ENCODE measurements around the gene ZXDC.

ZXDC gene

GRCh38 chr3:126450219-126450618, 25.5 kb downstream of the ZXDC start:
- DNase-seq = no peak

GRCh38 chr3:126449621-126450051, 26.1 kb downstream of the ZXDC start:
- no peak for DNase-seq

- no peak for DNase-seq
Observed at GRCh38 chr3:126448893-126449180, 26.9 kb downstream of the ZXDC start.

GRCh38 chr3:126448136-126448892, 27.4 kb downstream of the ZXDC start:
- DNase-seq = no peak

- DNase-seq = no peak
Observed at GRCh38 chr3:126447456-126448106, 28.1 kb downstream of the ZXDC start.

GRCh38 chr3:126446791-126447190, 28.9 kb downstream of the ZXDC start:
- DNase-seq = no peak

- DNase-seq = no peak
Observed at GRCh38 chr3:126446301-126446700, 29.4 kb downstream of the ZXDC start.

- DNase-seq = no peak
Observed at GRCh38 chr3:126445506-126445905, 30.2 kb downstream of the ZXDC start.

- no peak for DNase-seq
Observed at GRCh38 chr3:126442856-126443242, 32.8 kb downstream of the ZXDC start.

- no peak for DNase-seq
Observed at GRCh38 chr3:126442094-126442855, 33.4 kb downstream of the ZXDC start.

- no peak for DNase-seq
Observed at GRCh38 chr3:126441256-126441880, 34.3 kb downstream of the ZXDC start.

- no peak for DNase-seq
Observed at GRCh38 chr3:126440709-126440995, 35.0 kb downstream of the ZXDC start.

GRCh38 chr3:126439968-126440708, 35.6 kb downstream of the ZXDC start:
- DNase-seq = no peak

GRCh38 chr3:126439346-126439967, 36.2 kb downstream of the ZXDC start:
- DNase-seq = no peak

GRCh38 chr3:126438746-126439145, 36.9 kb downstream of the ZXDC start:
- DNase-seq = no peak

- DNase-seq = no peak
Observed at GRCh38 chr3:126438186-126438585, 37.5 kb downstream of the ZXDC start.

- DNase-seq = no peak
Observed at GRCh38 chr3:126436826-126437717, 38.6 kb downstream of the ZXDC start.

GRCh38 chr3:126435456-126436315, 40.0 kb downstream of the ZXDC start:
- DNase-seq = no peak

GRCh38 chr3:126434931-126435411, 40.7 kb downstream of the ZXDC start:
- no peak for DNase-seq

GRCh38 chr3:126434264-126434590, 41.5 kb downstream of the ZXDC start:
- no peak for DNase-seq

Data from activated T-cell treated with anti-CD3 and anti-CD28 coated beads, Interleukin-2, amount 50 U/mL, for 1 hour (primary cell).